Right renal cortex interstitium (tissue), 3 donors: Measurements from ENCODE around the gene FNDC3B. TPM values are rescaled to one million over a fixed set of nuclear protein-coding genes. Genes with fewer than 3 reads are reported as not detected.
"Not testable (repeated sequence)": the region's sequence is repeated elsewhere in the genome, so short reads cannot be mapped to it uniquely, and the experiment has no call there.

Source experiments
- DNase-seq, 3 donors: peaks; one replicate each; pipeline ENCODE4 v3.0.0-alpha.2; 2013; ENCODE audit warnings: low read depth in 3 of 3, low spot score in 2 of 3
- polyA plus RNA-seq, 3 donors: library from polyadenylated mRNA; unstranded; fragments of 120-200 nt; gene quantifications; one replicate each; pipeline ENCODE4 v1.2.1, GENCODE V29; 2013; ENCODE audit not compliant: insufficient read length in 3 of 3

FNDC3B gene
- polyA plus RNA-seq, 3 donors, result 60.2 to 64.6 (median 62.3) TPM

DNA sequence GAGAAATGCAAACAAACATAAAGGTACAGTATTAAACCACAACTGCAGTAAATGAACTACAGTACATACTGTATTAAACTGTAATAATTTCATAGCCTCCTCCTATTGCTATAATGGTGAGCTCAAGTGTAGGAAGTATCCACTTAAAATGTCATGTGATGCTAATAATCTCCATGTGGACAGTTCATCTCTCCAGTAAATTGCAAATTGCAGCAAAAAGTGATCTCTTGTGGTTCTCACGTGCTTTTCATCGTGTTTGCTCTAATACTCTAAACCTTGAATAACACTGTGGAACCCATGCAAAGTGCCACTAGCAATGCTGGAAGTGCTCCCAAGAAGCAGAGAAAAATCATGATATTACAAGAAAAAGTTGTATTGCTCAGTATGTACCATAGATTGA, 9.2 kb upstream of the FNDC3B start:
- DNase-seq, result no peak

DNA sequence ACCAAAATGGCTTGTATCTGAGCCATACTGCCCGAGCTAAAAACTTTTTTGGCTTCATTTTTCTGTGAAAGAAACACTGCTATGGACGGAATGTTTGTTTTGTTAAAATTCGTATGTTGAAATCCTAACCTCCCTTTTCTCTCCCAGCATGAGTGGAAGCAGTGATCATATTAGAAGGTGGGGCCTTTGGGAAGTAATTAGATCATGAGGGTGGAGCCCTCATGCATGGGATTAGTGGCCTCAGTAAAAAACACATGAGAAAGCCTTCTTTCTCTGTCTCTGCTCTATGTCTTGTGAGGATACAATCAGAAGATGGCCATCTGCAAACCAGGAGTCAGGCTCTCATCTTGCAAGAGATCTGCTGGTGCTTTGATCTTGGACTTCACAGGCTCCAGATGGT, 7.4 kb upstream of the FNDC3B start:
- DNase-seq, result no peak

DNA sequence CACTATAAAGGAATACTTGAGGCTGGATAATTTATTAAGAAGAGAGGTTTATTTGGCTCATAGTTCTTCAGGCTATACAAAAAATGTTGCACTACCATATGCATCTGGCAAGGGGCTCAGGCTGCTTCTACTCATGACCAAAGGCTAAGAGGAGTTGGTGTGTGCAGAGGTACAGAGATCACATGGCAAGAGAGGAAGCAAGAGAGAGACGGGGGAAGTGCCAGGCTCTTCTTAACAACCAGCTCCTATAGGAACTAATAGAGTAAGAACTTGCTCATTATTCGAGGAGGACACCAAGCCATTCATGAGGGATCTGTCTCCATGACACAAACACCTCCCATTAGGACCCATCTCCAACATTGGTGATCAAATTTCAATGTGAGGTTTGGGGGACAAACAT, 6.0 kb upstream of the FNDC3B start:
- DNase-seq, result no peak

DNA sequence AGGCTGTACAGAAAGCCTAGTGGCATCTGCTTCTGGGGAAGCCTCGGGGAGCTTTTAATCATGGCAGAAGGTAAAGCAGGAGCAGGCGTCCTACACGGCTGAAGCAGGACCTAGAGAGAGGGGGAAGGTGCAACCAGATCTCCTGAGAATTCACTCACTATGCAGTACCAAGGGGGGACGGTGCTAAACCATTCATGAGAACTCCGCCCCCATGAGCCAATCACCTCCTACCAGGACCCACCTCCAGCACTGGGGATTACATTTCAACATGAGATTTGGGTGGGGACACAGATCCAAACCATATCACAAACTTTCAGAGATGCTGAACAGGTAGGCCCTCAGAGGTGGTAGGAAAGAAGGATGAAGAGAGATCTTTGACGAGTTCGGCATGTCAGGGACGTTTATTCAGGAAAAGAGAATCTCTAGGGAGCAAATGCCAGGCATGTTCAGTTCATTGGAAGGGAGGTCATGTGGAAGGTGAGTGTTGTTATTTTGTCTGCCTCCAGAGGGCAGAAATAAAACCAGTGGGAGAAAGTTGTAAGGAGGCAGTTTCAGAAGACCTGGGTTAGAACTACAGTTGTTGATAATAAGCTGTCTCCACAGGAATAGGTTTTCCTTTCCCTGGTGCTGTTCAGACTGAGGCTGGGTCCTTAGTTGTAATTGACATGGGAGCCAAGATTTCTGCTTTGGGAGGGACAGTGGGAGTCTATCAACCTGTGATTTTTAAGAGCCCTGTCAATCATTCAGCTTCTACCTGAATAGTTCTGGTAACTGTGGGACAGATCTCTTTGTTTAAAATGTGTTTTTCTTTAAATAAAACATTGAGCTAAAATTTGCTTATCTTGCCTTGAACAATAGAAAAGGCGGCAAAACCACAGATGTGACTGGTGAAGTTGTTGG, 4.3 kb upstream of the FNDC3B start:
- no peak for DNase-seq

DNA sequence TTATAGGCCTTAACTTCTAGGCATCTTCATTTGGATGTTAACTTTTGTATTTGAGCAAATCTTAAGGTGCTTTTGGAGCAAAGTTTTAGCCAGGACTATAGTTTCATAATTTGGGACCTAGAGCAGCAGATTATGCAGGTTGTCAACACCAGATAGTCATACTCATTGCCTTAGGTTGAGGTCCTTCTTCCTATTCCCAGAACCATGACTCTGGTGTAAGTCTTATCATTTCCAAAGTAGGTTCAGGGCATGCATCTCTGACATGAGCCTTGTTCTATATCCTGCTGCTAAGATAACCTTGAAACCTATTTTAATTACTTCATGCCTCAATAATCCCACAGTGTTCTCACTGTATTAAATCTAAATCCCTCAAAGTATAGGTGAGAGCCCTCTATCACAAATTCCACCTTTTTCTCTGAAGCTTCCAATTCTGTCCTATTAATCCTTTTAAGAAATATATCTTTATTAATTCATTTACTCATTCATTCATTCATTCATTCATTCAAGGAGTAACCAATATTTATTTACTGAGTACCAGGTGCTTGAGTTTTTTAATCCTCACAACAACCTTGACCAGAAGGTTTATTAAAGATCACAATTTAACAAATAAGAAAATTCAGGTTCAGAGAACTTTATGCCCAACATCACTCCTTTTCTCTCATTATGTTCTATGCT, 2.7 kb upstream of the FNDC3B start:
- DNase-seq, result no peak

DNA sequence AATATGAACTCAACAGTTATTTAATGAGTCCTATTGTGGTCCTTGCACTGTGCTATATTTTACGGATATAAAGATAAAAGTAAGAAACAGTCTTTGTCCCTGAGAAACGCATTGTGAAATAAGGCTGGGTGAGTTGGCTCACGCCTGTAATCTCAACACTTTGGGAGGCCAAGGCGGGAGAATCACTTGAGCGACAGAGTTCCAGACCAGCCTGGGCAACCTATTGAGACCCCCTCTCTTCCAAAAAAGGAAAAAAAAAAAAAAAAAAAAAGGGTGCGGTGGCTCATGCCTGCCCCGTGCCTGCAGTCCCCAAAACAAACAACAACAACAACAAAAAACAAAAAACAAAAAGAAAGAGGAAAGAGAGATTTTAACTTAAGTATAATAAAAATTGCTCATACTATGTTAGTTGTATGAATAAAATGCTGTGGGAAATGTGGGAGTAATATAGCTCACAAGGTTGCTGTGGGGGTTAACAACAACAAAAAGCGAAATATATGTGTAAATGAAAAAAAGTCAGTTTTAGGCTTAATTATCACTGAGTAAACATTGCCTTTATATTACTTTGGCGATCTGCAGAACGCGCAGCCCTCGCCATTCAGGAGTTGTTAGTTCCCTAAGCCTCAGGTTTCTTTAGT, 461 bp upstream of the FNDC3B start:
- DNase-seq, result no peak

DNA sequence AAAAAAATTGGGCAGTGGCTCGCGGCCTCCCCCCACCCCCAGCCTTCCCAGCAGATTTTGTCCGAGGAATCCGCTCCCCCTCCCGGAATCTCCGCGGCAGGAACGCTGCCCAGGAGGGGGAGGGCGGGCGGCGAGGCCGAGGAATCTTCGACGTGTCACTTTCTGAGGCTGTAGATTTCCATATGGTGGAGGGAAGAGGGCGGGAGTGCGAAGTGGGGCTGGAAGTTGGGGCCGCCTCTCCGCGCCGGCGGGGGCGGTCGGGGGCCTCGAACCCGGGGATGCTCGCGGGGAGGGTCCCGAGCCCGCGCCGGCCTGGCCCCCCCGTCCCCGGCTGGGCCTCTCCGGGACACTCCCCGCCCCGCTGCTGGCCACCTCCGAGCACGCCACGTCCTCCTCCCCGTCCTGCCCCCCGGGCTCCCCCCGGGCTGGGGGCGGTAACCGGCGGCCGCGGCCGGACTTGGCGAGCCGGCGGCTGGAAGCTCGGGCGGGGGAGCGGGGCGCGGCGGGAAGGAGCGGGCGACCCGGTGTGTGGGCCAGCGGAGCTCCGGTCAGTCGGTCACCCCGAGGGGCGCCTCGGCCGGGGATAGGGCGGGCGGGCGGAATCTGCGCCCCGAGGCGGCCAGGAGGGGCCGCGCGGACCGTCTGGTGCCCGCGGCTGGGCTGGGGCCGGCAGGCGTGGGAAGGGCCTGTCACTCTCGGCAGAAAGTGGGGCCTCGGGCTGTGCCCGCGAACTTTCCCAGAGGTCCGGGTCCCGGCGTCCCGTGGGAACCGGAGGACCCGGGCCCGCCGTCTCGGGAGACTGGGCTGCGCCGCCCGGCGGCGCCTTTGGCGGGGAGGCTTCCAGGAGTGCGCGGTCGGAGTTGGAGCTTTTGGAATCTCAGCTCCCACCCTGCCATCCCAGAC, 951 bp downstream of the FNDC3B start:
- peak in 2 of 3 donors; percentile 60 to 69 for DNase-seq

DNA sequence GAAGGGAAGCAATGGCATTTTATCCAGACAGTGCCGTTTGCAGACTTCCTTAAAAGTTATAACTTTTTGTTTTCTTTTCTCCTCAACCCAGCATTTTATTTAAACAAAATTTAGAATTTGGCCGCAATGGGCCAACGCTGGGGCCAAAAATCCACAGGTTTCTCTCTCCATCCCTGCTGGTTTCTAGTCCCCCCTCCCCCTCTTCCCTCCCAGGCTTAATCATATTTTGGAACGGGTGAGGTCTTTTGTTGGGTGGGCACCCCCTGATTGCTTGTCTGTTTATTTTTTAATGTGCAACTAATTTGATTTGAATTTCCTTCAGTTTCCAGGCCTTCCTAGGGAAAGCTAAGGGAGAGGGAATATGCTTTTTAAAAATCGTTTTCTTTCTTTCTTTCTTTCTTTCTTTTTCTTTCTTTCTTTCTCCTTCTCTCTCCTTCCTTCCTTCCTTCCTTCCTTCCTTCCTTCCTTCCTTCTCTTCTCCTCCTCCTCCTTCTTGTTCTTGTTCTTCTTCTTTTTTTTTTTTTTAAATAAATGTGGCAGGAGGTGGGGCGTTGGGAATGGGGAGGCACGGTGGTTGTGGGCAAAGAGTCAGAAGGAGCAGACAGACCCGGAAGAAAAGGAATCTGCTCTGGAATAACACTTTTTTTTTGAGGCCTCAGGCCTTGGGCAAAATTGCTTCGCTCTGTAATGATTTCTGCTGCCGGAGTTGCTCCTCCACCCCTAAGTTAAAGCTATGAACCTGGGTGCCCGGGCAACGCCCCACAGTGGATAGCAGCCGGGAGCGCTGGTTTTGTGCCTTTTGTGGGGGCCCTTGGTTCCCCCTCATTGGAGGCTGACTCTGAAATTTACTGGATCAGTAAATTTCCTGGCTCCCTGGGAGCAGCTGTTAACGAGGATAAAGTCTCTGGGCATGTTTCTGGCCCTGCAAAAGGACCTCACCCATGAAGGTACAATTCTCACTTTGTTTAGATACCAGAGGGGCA, 1.9 kb downstream of the FNDC3B start:
- no peak for DNase-seq

DNA sequence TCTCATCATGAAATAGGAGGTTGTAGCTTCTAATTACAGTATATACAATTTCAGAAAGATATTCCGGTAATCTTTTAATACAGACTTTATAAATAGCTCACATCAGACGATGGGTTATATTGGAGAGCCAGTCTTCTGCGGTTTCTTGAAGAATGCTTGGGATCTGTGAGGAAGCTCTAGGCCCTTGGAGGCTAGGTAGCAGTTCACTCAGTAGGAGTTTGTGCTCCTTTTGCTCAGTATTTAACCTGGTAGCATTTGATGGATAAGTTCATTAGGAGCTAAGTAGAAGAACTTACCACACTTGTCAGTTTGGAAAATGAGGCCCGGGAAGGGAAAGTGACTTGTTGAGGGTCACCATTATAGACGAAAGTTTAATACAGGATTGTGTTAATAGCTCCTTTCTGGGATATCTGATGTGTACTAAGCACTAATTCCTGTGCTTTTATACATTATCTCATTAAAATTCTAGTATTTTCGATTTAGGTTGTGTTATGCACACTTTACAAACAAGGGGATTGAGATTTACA, 2.8 kb downstream of the FNDC3B start:
- DNase-seq, result no peak

DNA sequence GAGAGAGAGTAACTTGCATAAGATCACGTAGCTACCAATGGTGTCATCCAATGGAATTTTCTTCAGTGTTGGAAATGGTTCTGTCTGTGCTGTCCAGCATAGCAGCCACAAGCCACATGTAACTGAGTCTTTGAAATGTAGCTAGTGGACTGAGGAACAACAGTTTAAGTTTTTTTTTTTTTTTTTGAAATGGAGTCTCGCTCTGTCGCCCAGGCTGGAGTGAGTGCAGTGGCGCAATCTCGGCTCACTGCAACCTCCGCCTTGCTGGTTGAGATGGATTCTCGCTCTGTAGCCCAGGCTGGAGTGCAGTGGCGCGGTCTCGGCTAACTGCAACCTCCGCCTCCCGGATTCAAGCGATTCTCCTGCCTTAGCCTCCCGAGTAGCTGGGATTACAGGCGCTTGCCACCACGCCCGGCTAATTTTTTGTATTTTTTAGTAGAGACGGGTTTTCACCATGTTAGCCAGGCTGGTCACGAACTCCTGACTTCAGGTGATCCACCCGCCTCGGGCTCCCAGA, 3.3 kb downstream of the FNDC3B start:
- DNase-seq, result not testable (repeated sequence)

DNA sequence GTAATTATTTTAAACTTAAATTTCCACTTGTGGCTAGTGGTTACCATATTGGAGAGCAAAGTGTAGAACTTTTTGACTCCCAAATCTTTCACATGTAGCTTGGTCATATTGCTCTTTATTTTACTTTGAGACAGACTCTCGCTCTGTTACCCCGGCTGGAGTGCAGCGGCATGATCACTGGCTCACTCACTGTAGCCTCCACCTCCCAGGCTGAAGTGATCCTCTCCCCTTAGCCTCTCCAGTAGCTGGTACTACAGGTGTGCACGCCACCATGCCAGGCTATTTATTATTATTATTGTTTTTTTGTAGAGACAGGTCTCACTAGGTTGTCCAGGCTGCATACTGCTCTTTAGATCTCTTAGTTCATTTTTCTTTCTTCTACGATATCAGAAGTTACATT, 3.9 kb downstream of the FNDC3B start:
- no peak for DNase-seq

DNA sequence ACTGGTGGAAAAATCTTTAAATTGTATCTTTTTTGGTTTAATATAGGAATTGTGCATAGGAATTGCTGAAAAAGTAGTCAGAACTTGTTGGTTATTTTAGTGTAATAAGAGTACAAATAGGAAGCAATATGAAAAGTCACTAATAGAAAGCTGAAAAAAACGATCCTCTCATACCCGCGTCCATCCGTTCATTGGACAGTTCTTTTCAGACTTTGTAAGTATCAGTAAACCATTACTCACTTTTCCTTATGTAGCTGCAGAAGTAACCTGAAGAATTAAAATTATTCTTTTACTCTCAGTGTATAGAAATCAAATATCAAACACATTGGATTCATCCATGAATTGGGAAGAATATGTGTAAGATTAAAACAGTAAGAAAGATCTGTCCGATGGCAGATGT, 4.4 kb downstream of the FNDC3B start:
- DNase-seq, result no peak

DNA sequence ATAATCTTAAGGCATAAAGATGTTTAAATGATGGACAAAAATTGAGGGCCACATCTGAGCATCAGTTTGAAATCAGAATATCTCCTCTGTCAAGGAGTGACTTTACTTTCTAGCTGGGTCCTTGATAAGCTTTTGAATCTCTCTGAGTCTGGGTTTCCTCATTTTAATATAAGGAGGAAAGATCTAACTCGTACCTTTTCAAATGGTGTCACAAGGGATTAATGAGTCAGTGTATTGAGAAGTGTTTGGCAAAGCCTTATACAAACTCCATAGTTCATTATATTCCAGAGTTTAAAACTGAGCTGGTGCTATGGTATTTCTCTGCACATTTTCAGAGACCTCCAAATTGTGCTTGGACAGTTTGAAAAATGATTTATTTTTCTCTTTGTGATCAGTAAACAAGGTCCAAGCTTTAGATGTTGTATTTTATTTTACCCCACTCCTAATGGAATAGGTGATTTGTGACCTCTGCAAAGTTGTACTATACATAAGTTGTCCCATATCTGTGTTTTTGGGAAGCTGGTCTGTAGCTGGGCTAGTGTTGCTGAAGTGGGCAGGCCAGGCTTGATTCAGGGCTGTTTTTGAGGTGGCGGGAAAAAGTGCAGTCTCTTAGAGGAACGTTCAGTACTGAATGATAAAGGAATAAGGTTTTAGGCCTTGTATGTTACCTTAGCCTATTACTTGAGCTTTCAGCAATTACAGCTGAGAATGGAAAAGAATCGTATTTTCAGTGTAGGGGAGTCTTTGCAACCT, 5.6 kb downstream of the FNDC3B start:
- DNase-seq, result no peak

DNA sequence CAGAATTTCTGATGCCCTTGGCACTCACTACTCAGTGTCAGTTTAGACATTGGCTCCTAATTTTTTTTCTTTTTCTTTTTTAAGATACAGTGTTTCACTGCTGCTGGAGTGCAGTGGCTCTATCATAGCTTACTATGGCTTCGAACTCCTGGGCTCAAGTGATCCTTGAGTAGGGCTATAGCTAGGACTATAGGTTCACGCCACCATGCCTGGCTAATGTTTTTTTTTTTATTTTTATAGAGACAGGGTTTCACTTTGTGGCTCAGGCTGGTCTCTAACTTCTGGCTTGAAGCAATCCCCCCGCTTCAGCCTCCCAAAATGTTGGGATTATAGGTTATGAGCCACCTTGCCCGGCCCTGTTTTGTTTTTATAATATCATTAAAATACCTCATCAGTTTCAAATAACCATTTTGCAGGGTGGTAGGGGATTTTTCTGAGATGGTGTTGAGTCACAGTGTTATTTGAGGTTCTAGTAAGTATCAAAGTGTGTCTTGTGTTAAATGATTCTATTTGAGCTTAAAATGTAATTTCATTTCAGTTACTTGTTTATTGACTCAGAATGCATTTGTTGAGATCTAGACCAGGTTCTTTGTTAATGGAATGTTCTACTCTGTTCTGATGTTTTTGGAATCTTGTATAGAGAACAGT, 7.0 kb downstream of the FNDC3B start:
- DNase-seq, result no peak

DNA sequence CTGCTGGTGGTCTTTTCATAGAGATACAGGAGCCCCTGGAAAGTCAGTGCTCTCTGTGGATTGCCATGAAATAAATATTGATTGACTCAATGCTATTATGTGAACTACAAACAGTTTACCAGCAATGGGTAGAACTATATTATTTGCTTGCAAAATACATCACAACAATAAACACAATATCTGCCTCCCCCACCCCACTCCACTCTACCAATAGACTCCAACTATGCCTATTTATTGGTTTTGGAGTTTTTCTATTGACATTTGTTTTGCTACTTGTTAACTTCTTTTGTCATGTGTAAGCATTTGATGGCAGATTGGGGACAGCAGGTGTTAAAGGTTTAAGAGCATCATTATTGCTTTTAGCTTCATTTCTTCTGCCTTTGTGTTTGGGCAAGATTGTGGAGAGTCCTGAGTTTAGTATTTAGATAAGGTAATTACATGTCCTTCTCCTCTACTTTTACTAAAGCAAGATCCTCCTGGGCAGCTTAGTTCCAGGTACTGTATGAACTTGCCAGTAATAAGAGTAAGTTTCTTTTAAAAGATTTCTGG, 8.3 kb downstream of the FNDC3B start:
- DNase-seq, result no peak

DNA sequence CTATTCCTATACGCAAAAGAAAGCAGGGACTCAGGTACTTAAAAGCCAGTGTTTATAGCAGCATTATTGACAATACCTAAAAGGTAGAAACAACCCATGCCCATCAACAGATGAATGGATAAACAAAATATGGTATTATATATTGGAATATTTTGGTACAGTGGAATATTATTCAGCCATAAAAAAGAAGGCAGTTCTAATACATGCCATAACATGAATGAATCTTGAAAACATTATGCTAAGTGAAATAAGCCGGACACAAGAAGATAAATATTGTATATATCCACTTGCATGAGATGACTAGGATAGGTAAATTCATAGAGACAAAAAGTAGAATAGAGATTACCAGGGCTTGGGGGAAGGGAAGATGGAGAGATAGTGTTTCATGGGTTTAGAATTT, 9.2 kb downstream of the FNDC3B start:
- no peak for DNase-seq

DNA sequence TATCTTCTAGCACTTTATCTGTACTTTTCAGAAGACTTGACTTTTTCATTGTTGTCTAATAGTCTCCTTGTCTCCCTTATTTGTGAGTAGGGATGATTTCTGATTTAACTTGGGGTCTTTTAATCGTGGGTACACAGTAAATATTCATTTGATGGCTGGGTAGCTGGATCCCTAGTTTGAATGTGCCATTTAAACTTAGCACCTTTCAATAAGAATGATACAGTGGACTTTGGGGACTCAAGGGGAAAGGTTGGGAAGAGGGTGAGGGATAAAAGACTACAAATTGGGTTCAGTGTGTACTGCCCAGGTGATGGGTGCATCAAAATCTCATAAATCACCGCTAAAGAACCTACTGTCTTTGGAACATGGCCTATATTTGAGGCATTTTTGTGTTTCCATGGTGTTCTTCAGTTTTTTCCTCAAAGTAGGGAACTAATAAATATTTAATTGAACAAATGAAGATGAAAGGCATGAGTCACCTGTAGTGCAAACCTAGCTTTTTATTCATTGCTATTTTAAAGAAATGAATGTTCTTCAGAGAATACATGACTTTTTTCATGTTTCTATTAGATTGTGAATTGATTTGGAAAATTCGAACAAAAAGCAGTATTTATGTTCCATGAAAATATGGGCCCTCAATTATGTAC, 12.1 kb downstream of the FNDC3B start:
- DNase-seq, result no peak
